ENCODE results near the gene SLA2.

The SLA2 gene

DNA sequence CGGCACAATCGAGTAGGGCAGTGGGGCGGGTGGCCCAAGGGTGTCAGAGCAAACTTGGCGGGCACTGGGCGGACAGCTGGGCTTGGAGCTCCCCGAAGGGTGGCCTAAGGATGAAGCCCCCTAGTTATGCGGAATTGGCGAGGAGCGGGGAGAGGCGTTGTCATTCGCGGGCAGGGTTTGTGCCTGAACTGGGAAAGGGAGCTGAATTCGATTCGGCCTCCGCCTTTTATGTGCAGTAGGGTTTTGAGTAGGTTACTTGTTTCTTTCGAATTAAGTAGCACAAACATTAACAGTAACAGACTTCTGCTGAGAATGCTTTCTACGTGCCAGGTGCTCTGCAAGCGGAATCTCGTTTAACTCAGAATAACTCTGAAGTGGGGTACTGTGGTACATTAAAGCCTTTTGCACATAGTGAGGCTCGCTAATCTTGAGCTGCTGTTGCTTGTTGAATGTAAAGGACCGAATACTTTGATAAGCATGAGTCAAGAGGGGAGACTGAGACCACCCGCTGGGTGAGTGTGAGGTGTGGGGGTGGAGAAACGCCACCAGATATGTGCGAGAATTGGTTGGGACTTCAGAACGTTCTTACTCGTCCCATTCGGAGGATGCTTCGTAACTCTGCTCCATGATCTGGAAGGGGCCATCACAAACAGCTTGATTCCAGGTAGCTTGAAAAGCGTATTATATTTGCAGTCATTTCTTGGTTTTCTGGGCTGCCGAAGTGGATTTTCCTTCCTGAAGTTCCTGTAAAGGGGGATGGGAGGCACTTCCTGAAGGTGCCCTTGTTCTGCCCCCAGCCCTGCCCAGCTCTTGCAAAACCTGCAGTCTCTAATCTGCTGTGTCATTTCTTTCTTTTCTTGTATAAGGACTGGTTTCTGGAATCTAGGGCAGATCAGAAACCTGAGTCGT, 39.6 kb downstream of the SLA2 start:
- no peak for DNase-seq

DNA sequence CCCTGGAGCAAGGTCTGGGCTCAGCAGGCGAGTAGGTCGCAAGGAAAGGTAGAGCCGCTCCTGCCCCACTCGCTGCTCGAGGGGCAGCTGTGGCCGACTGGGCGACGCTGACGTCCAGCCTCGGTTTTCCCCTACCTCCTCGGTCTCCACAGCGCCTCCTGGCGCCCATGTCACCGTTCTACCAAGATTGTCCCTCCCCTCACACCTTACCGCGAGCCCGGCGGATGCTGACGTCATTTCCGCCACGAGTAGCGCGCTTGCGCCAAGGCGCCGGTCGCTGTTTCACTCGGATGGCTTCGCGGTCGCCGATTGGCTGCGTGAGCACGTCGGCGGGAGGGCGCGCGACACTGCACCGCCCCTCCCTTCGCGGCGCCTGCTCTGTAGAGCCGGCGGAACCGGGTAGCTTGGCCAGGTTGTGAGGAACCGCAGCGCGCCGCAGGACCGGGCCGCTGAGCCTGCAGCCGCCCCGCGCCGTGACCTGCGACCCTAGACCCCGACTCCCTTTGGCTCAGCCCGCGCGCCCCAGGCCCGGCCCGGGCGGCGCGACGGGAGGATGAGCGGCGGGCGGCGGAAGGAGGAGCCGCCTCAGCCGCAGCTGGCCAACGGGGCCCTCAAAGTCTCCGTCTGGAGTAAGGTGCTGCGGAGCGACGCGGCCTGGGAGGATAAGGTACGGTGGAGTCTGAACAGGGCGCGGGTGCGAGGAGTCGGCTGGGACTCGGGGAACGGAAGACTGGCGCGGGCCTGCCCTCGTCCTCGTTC, 40.4 kb downstream of the SLA2 start, which contains the start of gene RAB5IF:
Gene RAB5IF (plus strand): TSS at position 381 of the 759 bp plus-strand sequence. CDS start 173 bp downstream, at position 554.
- DNase-seq = peak; percentile 81

- no peak for DNase-seq
Measured at GRCh38 chr20:36604952-36605398, 41.0 kb downstream of the SLA2 start.

DNA sequence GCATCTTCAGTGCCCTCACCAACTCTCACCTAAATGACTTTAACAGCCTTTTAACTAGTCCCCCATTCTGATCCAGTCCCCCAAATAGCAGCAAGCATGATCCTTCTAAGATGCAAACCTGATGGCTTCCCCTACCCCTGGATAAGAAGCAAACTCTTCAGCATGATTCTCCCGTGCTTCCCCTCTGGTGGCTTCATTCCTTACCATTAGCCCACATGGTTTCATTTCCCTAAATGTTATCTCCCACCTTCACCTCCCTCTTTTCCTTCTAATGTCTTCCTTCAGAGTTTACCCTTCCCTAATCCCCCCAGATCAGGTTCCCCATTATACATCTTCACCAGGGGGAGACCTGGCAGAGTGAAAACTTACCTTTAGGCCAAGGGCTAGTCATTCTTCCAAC, 44.5 kb downstream of the SLA2 start:
- no peak for DNase-seq

GRCh38 chr20:36599912-36600345, 46.1 kb downstream of the SLA2 start:
- no peak for DNase-seq

- no peak for DNase-seq
Measured at GRCh38 chr20:36593347-36593929, 52.6 kb downstream of the SLA2 start.

DNA sequence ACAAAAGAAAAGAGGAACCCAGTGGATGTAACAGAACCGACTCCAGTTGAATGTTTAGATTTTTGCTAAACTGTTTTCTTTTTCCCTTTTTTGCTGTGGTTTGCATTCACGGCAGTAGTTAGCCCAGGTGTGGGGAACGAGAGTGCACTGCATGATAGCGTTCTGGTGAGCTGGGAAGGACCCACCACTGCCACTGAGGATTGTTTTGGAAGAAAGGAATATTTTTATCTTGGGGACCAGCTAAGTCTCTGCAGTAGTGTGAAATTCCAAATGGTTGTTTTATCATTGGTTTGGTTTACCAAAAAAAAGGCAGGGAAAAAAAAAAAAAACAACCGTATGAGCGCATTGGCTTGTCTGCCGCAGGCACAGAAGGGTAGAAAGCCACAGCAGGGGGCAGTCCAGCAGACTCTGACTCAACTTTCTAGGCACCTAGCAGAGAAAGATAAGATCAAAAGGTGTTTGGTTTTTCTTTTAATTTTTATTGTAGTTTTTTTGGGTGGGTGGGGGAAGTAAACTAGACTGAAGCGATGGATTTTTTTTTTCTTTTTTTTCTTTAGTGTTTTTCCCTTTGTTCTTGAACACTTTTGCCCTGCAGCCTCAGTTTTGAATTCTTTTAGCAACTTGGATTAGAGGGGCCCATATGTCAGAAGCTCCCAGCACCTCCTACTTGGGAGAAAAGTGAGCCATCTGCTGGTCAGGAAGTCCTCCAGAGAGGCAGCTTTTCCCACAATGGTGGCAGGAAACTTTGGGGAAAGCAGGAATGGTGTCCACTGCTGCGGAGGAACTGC, 53.9 kb downstream of the SLA2 start:
- DNase-seq = no peak

GRCh38 chr20:36591281-36591680, 54.7 kb downstream of the SLA2 start:
- no peak for DNase-seq

GRCh38 chr20:36587388-36588070, 58.5 kb downstream of the SLA2 start:
- no peak for DNase-seq

DNA sequence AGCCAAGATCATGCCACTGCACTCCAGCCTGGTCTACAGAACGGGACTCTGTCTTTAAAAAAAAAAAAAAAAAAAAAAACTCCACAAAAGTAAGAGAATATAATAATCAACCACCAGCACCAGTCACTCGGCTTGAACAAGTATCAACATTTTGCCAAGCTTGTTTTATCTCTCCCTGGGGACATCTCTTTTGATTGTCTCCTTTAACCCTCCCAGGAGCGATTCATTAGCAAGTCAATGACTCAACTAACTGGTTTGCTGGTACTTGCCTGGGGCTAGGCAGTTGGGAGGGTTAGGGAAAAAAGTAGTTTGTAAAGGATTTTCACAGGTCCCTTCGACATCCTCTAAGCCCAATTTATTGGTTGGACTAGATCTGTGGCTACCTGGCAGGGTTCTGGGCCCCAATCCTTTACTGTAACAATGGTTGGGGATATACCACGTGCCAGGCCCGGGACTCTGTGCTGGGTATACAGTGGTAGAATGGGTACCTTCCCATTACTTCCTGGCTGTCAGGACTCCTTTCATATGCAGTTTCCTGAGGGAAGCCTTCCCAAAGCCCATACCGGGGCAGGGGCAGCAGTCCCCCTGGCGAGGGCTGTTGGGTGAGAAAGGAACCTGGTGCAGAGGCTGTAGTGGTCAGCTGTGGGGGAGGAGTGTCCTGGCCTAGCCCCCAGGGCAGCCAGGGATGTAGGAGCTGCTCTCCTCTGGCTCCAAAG, 60.4 kb downstream of the SLA2 start:
- DNase-seq = no peak

DNA sequence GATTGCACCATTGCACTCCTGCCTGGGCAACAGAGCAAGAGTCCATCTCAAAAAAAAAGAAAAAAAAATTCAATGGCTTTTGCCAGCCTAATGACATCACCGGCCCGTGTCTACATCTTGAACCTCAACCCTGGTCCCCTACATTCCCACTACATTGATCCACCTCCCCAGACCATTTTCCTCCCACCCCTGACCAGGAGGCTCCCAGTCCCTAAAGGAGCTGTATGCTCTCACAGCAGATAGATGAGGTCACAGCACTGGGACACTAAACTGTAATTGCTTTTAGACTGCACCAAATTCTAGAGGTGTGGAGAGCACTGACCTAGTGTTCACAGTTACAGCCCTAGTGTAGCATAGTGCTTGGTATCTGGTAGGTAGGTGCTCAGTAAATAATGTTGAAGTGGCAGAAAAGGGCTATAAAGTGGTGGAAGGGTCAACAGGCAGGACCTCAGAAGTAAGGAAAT, 61.9 kb downstream of the SLA2 start:
- DNase-seq = no peak

DNA sequence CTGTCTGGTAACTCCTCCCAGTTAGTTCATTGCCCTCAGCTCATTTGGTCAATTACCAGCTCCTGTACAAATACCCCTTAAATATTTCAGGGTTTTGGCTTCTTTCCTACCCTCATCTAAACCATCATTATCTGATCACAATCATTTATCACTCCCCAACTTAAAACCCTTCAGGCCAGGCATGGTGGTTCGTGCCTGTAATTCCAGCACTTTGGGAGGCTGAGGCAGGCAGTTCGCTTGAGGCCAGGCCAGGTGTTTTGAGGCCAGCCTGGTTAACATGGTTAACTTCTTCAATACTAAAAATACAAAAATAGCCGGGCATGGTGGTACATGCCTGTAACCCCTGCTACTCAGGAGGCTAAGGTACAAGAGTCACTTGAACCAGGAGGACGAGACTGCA, 63.2 kb downstream of the SLA2 start:
- no peak for DNase-seq

DNA sequence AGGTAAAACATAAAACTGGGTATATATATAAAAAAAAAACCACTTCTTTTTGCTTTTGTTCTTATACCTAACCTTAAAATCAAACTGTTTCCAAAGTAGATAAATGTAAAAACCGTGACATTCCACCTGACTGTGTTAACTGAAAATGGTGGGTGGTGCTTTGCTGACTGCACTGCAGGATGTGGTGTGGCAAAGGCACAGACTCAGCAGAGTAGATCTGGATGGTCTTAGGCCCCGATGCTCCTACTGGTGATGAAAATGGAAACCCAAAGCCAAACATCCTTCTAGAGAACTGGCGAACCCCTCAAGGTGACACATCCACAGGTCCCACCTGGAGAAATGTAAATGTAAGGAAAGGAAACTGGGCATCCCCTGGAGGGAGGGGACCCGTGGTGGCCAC, 63.7 kb downstream of the SLA2 start:
- no peak for DNase-seq

DNA sequence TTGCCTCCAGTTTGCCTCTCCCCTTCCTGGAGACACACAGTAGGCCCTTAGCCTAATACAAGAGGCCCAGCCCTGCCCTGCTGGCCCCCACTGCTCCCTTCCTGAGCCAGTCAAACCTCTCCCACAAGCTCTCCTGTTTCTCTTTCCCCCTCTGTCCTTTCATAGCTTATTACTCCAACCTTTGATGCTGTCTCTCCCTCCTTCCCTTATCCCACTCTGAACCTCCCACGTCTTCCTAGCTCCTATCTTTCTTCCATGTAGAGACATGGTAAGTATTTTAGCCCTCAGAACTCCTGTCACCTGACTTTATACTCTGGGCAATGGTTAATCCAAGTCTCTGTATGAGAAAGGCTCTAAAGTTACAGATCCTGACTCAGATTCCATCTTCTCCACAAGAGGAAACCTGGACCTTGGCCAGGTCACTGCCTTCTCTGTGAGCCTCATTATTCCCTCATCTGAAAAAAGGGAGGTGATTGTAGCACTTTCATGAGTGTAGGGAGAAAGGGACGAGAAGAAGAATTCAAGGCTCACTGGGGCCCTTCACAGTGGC, 65.9 kb downstream of the SLA2 start:
- no peak for DNase-seq

GRCh38 chr20:36578356-36579041, 67.5 kb downstream of the SLA2 start:
- DNase-seq = no peak

DNA sequence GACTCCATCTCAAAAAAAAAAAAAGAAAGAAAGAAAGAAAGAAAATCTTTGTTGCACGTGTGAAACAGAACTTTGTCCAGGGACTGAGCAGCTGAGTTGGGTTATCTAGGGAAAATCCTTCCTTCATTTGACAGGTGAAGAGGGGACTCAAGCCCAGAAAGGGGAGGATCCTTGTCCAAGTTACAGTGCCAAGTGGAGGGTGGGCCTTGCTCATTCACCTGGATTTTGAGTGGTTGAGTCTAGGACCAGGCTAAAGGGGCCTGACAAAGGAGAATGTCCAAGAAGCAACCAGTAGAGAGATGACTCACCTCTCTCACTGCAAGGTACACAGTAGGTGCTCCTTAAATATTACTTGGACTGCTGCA, 69.9 kb downstream of the SLA2 start:
- no peak for DNase-seq

GRCh38 chr20:36574366-36575135, 71.4 kb downstream of the SLA2 start:
- DNase-seq = no peak

DNA sequence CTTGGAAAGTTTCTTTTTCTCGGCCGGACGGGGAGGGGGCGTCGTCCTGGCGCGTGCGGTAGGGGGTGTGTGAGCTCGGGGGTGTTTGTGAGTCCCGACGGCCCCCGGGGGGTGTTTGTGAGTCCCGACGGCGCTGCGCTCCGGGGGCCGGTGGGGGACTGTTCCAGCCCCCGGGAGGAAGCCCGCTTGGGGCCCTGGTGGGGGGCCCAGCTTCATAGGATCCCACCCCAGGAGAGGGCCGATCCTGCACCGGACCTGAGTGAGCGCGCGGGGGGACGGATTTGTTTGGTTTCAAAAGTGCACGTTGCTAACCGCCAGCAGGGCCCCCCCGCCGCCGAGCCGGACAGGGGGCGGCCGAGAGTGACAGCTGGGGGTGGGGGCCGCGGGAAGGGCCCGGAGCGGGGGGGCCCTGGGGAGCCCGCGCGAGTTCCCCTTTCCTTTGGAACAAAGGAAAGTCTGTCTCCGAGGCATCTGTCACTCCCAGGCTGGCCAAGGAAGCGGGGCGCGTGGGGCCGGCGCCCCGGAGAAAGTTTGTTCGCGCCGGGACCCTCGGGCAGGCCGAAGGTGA, 72.1 kb downstream of the SLA2 start:
- DNase-seq = no peak

- DNase-seq = no peak
Measured at GRCh38 chr20:36573103-36573797, 72.7 kb downstream of the SLA2 start, which contains the start of gene TGIF2. Gene TGIF2, plus strand, starts transcription at chr20:36573597. Its CDS starts 5,178 bp downstream, at chr20:36578775.

Data from SIG-M5 (cell line).